HG02943 (cell line): Measurements from ENCODE around the gene CEBPE.

Experiments used
- ATAC-seq: cut with Tn5 transposase; IDR thresholded peaks from one replicate; pipeline ENCODE4 v1.9.1; 2021; ENCODE audit warnings: mild to moderate bottlenecking, low read depth, moderate library complexity; ENCODE audit not compliant: unreplicated experiment

Gene CEBPE

GRCh38 chr14:23086565-23086964 lies 32.5 kb downstream of the CEBPE start:
- no peak for ATAC-seq

GRCh38 chr14:23085458-23085857 lies 33.6 kb downstream of the CEBPE start:
- no peak for ATAC-seq

- ATAC-seq = no peak
Measured at GRCh38 chr14:23080474-23080873, 38.6 kb downstream of the CEBPE start.

GRCh38 chr14:23079716-23080115 lies 39.3 kb downstream of the CEBPE start:
- ATAC-seq = no peak

GRCh38 chr14:23078692-23079116 lies 40.4 kb downstream of the CEBPE start:
- no peak for ATAC-seq

- no peak for ATAC-seq
Measured at GRCh38 chr14:23077962-23078361, 41.1 kb downstream of the CEBPE start.

GRCh38 chr14:23076785-23077408 lies 42.2 kb downstream of the CEBPE start:
- ATAC-seq = no peak

- ATAC-seq = no peak
Measured at GRCh38 chr14:23074906-23075305, 44.1 kb downstream of the CEBPE start.

- no peak for ATAC-seq
Measured at GRCh38 chr14:23071921-23072539, 47.0 kb downstream of the CEBPE start.

- peak; percentile 87 for ATAC-seq
Measured at GRCh38 chr14:23071244-23071920, 47.7 kb downstream of the CEBPE start.

- no peak for ATAC-seq
Measured at GRCh38 chr14:23070262-23071129, 48.6 kb downstream of the CEBPE start.

GRCh38 chr14:23069413-23069806 lies 49.6 kb downstream of the CEBPE start:
- ATAC-seq = no peak

GRCh38 chr14:23068789-23069412 lies 50.2 kb downstream of the CEBPE start:
- ATAC-seq = no peak

GRCh38 chr14:23067847-23068788 lies 50.9 kb downstream of the CEBPE start:
- ATAC-seq = no peak
